Measurements from ENCODE around the gene RPSA.
"Not testable (repeated sequence)": the region's sequence is repeated elsewhere in the genome, so short reads cannot be mapped to it uniquely, and the experiment has no call there.

Gene RPSA

DNA sequence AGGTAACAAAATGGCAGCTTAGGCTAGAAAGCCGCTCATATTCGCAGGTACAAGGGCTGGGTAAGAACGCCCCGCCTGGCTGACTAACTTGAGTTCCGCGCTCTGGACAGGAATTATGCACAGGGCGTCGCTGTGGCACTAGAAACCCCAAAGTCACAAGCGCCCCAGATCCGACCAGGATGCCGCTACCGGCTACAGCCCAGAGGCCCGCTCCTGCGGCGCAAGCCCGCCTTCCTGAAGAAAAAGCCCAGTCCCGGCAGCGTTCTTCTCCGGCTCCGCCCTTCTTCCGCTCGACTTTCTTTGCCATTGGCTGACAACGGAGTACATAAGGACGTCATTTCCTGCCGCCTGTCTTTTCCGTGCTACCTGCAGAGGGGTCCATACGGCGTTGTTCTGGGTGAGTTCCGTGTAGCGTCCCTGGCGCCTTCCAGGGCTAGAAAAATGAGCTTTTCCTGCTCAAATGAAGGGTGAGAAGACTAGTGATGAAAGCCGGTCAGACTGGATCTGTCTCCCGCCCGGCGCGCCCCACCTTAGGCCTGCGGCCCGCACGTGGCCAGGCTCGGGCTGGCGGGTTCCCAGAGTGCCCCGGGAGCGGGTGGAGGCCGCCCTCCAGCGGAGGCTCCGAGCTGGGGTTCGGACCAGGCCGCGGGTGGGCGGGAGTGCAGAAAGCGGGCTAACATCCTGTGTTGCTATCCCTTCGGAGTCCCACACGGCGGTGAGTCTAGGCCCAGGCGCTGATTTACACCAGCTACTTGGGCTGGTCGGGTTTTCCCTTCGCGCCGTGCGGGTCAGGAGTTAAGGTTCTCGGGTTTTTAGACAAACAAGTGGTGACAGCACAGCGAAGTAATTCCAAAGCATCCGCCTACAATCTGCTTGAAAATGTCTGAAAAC, at the start of gene RPSA:
RPSA (plus strand) TSS at position 353 of the 891 bp plus-strand sequence. CDS start 934 bp downstream, outside the sequence.
- DNase-seq (ENCODE audit: low read depth, low spot score) = peak; percentile 95

DNA sequence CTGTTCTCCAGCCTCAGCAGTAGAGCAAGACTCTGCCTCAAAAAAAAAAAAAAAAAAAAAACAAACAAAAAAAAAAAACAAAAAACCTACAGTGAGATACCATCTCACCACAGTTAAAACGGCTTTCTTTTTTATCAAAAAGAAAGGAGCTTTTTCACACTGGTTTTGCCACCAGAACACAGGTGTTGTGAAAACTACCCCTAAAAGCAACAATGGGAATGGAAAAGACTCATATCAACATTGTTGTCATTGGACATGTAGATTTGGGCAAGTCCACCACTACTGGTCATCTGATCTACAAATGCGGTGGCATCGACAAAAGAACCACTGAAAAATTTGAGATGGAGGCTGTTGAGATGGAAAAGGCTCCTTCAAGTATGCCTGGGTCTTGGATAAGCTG, 48.2 kb upstream of the RPSA start:
- DNase-seq (ENCODE audit: low read depth, low spot score) = no peak

DNA sequence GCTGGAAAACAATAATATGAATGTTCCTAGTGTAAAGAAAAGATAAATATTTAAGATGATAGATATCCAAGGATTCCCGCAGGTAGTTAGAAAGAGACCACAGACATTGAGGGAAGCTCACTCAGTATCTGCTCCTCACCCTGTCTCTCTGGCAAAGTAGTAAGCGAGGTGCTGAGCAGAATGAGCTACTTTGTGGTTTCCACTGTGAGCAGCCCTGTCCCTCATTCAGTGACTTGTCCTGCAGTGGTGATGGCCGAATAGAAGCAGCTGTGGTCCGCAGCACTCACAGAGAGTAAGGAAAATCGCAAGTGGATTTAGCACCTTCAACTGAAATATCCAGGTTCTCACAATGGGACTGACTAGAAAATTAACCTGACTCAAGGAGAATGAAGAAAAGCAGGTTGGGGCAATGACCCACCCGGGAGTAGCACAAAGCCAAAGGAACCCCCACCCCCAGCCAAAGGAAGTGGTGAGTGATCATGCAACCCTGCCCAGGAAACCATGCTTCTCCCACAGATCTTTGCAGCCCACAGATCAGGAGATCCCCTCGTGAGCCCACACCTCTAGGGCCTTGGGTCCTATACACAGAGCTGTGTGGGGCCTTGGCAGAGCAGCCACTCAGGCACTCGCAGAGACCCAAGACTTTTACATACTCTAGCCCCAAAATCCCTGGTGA, 45.1 kb upstream of the RPSA start:
- DNase-seq (ENCODE audit: low read depth, low spot score) = no peak

DNA sequence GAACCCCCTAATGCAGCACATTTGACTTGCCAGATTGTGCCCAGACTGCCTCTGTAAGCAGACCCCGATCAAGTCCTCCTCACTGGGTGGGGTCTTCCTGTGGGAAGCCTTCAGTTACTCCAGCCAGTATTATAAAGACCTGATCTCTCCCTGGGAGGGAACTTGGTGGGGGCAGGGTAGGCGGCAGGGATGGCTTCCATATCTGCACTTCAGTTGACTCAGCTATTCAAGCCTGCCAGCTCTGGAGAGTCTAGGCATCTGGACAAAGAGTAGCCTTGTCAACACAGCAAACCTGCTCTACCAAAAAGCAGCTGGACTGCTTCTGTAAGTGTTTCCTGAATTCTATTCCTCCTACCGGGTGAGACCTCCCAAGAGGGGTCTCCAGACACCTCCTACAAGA, 44.3 kb upstream of the RPSA start:
- DNase-seq (ENCODE audit: low read depth, low spot score) = no peak

DNA sequence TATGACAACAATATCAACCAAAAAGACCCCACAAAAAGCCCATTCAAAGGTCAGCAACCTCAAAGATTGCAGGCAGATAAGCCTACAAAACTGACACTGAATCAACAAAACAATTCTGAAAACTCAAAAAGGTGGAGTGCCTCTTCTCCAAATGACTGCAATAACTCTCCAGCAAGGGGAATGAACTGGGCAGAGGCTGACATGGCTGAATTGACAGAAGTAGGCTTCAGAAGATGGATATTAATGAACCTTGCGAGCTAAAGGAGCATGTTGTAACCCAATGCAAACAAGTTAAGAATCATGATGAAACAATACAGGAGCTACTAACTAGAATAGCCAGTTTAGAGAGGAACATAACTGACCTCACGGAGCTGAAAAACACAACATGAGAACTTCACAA, 43.7 kb upstream of the RPSA start:
- no peak for DNase-seq (ENCODE audit: low read depth, low spot score)

DNA sequence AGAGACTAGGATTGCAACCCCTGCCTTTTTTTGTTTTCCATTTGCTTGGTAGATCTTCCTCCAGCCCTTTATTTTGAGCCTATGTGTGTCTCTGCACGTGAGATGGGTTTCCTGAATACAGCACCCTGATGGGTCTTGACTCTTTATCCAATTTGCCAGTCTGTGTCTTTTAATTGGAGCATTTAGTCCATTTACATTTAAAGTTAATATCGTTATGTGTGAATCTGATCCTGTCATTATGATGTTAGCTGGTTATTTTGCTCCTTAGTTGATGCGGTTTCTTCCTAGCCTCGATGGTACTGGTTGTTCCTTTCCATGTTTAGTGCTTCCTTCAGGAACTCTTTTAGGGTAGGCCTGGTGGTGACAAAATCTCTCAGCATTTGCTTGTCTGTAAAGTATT, 36.1 kb upstream of the RPSA start:
- DNase-seq (ENCODE audit: low read depth, low spot score) = not testable (repeated sequence)

DNA sequence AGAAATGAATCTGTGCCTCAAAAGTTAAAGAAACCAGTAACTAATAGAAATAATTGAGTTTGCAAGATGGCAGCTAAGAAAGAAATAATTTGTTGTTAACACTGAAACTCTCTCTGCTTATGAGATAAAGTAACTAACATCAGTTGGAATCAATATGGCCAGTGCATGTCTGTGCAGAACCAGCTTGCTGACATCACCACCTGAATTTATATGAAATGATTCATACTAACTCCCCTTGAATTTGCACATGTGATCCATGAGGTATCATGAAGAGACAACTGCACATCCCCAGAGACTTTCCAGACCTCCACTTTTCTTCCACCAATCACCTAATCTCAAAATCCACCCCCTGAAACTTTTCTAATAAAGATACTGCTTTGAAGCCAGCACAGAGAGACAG, 33.7 kb upstream of the RPSA start:
- DNase-seq (ENCODE audit: low read depth, low spot score) = no peak

DNA sequence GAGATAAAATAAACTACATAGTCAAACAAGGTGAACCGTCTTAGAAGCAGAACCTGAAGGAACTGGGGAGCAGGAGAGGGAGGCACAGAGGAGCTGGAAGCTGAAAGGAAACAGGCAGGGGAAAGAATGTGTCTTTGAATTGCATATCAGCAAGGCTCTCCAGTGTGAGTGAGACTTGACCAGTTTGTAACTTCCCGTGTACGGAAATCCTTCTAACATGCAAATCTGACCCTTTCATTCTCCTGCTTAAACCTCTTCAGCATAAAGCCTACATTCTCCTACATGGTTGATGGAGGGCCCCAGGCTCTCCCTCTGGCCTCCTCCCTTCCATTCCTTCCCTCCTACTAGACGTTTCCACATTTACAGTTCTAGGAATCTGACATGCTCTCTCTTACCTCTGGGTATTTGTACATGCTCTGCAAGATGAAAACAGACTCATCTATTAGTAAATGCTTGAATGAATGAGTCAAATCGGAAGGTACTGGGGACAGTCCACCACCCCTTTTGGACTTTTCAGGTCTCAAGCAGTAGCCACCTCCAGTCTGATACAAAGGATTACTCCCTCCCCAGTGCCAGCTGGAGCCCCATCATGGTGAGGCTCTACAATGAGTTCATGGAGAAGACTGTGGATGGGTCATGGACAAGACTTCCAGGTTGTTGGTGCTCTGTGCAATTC, 29.4 kb upstream of the RPSA start:
- DNase-seq (ENCODE audit: low read depth, low spot score) = peak; percentile 23

DNA sequence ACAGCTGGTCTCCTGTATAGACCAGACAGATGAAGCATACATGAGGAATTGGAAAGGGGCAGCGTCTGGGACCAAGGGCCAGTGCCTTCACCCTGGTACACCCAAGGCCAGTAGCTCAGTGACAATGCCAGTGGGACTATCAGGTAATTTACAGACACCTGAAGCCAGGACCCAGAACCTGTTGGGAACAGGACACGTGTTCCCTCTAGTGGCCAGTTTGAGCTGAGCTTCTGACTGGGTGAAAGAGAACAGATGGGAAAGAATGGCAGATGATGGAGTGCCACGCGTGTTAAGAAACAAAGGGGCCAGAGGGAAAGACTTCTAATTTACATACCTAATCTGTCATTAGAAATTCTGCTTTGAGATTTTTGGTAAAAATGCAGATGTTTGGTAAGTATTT, 28.4 kb upstream of the RPSA start:
- peak; percentile 67 for DNase-seq (ENCODE audit: low read depth, low spot score)

DNA sequence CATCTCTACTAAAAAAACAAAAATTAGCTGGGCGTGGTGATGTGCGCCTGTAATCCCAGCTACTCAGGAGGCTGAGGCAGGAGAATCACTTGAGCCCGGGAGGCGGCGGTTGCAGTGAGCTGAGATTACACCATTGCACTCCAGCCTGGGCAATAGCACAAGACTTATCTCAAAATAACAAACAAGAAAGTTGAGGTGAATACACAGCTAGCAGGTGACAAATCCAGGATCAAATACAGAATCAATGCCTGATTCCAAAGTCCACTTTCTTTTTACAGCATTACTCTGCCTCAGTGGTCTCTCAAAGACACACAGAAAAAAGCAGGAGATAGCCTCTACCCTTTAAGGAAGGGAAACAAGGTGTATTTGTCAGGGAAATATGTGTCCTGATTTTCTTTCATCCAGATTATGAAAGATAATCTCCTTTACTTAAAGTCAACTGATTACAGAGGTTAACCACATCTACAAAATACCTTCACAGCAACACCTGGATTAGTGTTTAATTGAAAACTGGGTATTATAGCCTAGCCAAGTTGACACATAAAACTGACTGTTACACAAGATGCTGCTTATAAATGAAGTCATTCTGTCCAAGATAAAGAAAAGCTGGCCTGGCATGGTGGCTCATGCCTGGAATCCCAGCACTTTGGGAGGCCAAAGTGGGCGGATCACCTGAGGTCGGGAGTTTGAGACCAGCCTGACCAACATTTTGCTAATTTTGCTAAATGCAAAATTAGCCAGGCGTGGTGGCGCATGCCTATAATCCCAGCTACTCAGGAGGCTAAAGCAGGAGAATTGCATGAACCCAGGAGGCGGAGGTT, 27.4 kb upstream of the RPSA start:
- DNase-seq (ENCODE audit: low read depth, low spot score) = no peak

DNA sequence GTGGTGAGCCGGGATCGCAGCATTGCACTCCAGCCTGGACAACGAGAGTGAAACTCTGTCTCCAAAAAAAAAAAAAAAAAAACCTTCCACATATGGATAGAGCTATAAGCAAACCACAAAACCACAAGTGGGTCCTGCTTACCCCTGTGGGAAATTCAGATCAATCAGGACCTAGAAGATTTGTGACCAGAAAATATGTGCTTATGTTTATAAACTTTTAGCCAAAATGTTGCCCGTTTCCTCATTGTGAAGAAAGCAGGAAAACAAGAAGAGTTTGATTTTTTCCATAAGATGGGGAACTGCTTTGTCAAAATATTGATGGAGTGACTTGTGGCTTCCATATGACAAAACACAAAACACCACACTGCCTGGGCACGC, 26.8 kb upstream of the RPSA start:
- DNase-seq (ENCODE audit: low read depth, low spot score) = no peak

DNA sequence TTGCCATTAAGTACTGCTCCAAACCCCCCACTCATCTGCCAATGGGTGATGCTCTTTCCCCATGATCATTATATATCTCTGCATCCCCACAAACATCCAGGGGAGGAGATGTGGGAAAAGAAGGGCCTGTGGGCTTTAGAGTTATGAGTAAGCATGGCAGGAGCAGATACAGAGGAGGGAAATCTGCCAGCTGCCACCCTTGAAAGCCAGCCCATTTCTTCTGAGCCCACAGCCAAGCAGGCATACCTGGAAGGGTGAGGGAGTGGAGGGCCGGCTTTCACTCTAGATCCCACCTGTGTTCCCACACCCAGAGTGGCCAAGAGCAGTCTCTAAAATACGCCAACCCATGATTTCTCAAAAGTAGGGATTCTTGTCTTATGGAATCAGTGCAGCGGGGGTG, 25.1 kb upstream of the RPSA start:
- no peak for DNase-seq (ENCODE audit: low read depth, low spot score)

DNA sequence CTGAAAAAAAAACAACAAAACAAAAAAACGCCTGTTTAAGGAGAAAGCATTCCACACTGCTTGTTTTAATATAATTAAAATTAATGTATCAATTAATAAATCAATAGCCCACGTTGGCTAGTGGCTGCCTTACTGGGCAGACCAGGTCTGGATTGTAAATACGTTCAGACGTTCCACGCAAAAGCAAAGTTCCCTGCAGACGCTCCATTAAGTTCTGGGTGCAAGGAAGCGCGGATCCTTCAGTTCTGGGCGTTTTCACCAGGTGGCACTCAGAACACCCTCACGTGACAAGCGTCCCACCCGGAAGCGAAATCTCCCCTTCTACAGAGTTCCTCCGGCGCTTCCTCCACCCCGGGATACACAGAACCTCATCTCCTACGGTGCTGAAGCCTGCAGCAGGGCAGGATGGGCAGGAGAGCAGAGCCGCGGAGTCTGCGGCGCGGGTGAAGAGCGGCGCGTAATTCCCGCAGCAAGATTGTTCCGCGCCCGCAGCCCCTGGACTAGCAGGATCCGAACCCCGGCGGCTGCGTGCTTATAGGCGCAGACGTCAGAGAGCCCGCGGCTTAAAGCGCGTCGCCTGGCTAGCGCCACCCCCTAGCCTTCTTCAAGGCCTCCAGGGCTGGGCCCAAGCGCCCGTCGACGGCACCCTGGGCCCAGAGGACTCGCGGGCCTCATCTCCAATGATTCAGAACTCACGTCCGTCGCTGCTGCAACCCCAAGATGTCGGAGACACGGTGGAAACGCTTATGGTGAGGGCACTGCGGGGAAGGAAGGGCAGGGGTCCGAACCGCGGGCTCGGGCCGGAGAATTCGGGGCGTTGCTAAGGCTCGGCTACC, 23.3 kb upstream of the RPSA start, which contains the start of gene SLC25A38:
SLC25A38 (plus strand) TSS at position 326 of the 836 bp plus-strand sequence; CDS start at position 681, 355 bp downstream.
- peak; percentile 70 for DNase-seq (ENCODE audit: low read depth, low spot score)

DNA sequence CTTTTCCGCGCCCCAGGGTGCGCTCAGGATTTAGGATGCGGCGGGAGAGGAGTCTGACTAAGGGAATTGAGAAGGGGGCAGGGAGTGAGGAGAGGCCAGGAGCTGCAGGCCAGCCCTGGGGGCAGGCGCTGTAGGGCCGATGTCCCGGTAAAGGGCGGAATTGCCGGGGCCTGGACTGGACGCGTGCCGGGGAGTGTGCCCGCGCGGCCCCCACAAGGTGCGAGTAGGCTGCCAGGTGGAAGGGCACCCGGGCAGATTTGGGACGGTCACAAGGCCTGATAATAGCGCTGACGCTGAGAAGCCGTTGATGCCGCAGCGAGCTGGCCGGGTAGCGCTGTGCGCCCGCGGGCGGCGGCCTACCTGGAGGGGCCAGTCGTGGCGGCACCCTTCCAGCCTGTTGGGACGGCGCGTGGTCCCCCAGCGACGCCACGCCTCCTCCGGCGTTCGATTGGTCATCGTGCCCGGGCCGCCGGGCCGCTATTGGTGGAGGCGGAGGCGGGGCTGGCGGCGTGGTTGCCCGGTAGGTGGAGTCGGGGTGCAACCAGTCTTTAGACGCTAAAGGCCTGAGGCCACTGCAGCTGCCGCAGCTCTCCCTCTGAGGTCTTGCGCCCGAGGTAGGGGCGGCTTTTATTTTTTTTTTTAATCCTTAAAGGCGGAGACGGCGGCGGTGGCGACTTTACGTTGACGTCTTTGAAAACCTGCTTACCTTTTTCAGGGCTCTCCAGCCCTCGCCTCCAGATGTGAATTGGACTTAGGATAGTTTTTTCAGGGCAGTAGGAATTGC, 22.4 kb upstream of the RPSA start:
- peak; percentile 67 for DNase-seq (ENCODE audit: low read depth, low spot score)

DNA sequence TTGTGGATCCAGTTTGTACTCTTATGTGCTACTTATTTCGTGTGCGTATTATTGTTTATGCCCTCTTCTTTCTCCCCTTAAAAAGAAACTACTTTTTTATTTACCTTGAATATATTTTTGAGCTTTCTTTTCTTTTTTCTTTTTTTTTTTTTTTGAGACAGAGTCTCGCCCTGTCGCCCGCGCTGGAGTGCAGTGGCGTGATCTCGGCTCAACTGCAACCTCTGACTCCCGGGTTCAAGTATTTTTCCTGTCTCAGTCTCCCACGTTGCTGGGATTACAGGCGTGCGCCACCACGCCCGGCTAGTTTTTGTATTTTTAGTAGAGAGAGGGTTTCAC, 21.9 kb upstream of the RPSA start:
- DNase-seq (ENCODE audit: low read depth, low spot score) = no peak

DNA sequence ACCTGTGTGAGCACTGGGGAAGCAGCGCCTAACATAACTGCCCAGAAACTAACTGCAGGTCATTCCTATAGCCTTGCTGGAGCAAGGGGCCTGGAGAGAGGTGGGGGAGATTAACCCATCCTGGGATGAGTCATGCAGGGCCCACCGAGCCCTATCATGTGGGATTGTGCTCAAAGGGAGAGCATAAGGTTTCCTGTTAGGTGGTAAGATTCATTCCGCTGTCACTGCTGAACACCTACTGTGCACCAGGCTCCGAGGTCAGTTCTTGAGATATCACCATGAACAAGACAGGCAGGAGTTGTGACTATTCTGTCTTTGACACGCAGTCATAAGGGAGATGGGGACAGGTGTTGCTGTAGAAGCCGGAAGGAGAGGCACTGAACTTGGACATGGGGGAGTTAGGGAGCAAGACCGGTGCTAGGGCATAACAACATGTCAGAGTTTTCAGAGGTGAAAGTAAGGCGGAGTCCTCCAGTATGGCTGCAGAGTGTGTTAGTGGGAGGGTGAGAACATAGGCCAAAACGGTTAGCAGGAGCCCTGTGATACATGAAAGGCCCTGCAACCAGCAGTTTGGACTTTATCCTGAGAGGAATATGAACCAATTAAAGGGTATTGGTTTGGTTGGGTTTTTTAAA, 20.9 kb upstream of the RPSA start:
- DNase-seq (ENCODE audit: low read depth, low spot score) = no peak

DNA sequence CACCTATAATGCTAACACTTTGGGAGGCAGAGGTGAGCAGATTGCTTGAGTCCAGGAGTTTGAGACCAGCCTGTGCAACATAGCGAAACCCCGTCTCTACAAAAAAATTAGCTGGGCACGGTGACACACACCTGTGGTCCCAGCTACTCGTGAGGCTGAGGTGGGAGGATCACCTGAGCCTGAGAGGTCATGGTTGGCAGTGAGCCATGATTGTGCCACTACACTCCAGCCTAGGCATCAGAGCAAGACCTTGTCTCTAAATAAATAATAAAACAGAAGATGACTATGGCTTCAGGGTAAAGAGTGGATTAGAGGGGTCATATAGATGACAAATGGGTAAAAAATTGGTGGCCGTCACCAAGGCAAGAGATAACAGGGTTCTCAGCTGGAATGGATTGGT, 20.2 kb upstream of the RPSA start:
- DNase-seq (ENCODE audit: low read depth, low spot score) = no peak

DNA sequence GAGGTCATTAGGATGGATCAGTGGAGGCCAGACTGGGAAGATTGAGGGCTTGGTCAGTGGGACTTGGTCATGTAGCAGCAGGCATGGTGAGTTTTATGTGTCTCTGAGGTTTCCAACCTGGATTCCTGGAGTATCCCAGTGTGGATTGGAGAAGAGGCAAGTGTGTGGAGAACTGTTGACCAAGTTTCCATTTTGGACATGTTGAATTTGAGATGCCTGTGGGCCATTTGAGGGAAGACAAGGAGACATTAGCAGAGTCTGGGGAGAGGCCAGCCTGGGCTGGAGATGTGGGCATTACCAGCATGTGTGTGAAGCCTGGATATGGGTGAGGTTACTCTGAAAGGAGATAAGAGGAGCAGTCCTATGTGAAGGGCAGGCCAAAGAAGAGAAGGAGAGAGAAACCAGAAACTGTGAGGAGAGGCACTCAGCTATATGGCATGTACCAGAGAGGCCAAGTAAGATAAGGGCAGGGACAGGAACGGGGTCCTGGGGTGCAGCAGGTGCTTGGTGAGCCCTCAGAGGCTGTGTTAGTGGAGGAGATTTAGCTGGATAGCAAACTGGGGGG, 19.0 kb upstream of the RPSA start:
- no peak for DNase-seq (ENCODE audit: low read depth, low spot score)

DNA sequence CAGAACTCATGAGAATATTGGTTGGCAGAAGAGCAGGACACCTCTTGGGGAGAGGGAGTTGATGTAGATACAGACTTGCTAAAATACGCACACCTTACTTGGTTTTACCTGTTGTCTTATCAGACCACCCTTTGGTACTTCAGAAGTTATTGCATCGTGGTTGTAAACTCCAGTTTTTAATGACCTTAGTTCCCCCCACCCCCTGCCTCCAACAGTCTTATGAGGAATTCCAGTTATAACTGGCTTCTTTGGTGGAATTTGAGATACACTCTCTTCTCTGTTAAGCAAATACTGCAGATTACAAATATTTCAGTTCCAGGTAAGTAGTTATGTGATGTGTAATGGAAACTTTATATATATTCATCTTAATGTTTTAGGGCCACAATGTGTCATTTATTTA, 18.4 kb upstream of the RPSA start:
- no peak for DNase-seq (ENCODE audit: low read depth, low spot score)

Data from iPS DF 19.7 (cell line).